ENCODE data around the gene KLHL2. TPM values are rescaled to one million over a fixed set of nuclear protein-coding genes. Genes with fewer than 3 reads are reported as not detected.

The KLHL2 gene
- total and polyA plus RNA-seq, 2 donors (not counting 3 experiments of a cell fraction or from before 2014, with no cell fraction given) = 9.9 to 22.1 TPM

DNA sequence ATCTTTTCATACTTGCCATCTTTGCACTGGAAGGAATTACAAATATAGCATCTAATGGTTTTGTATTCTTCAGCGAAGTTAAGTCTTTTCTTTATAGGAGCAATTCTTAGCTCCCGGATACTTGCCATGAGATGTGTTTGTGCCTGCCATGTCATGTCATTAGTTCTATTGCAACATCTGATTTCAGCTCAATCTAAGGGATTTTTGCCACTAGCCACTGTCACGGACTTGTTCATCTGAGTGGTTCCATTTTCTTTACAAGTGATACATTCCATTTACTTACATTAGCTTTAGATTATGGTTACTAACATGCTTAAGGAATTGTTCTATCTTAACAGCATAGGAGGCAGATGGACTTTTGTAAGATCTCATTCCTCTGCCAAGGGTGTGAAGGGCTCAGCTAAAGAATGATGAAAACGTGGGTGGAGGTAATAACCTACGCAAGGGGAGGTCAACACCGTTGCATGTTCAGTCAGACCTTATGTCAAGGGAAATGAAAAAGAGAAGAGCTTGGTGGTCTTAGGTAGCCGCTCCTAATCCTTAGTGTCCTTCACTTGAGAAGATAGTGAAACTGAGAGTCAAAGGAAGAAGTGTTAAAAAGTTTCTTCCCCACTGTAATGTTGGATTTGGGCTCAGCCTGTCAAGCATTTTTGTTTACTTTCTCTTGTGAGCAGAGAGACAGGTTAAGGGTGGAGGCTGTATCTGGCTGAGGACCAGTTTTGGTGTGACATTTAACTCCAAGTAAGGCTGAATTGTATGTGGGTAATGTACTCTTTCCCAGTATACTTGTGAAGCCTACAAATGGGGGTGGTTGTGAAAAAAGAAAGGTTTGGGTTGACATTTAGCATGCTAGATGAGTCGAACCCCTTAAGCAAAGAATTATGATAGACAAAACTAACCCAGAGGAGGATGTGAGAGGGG lies 3.6 kb upstream of the KLHL2 start:
- H3K79me2 ChIP-seq (ENCODE audit: control insufficient read depth, insufficient read depth, low read length) = peaks cover 8% of the 10 kb centered on the region
- H2AFZ ChIP-seq (ENCODE audit: low read depth, low read length) = no peak overlapping the region
- CTCF ChIA-PET = no interaction called here
- H3K9ac ChIP-seq (replicated peaks; ENCODE audit: extremely low read depth, insufficient read depth, low read length) = no peak overlapping the region
- FAIRE-seq (no peak), DNase-seq (ENCODE audit: low read depth, low spot score) (no peak)
- peaks cover 15% of the 10 kb centered on the region for H3K4me1 ChIP-seq (ENCODE audit: control insufficient read depth, extremely low read depth, insufficient read depth, low read length)
- H3K9me1 ChIP-seq (replicated peaks; ENCODE audit: control insufficient read depth, extremely low read depth, insufficient read depth, low read length) = no peaks in the 10 kb centered on the region
- POLR2A ChIA-PET = no interaction called here
- no peaks in the 10 kb centered on the region for H3K27me3 ChIP-seq (ENCODE audit: control insufficient read depth in 2 of 2, insufficient read depth in 2 of 2, low read length in 2 of 2)
- H3K27ac ChIP-seq (ENCODE audit: insufficient read depth, low read depth, low read length) = no peak overlapping the region
- H3K36me3 ChIP-seq (ENCODE audit: control insufficient read depth in 2 of 2, extremely low read depth in 1 of 2, insufficient read depth in 2 of 2, low read length in 2 of 2) = no peaks in the 10 kb centered on the region
- dilution Hi-C loops (cut with MboI; ENCODE audit: extremely low pct_ligation_motif_present, low sequenced_read_pairs) (no loop called here), intact Hi-C loops (cut with micrococcal nuclease) (no loop called here)
- no peaks in the 10 kb centered on the region for H3K9me3 ChIP-seq (replicated peaks; ENCODE audit: control insufficient read depth, insufficient read depth, low read length)
- no TSS peak for BruUV-seq (replicated peaks)
- no peak overlapping the region for H3K4me2 ChIP-seq (ENCODE audit: insufficient read depth, low read length)
- no peak for TF ChIP-seq FOS (IDR thresholded peaks at IDR 0.05; ENCODE audit: borderline replicate concordance, insufficient read depth, low read length)
- no peak for TF ChIP-seq CTCF (IDR thresholded peaks at IDR 0.05; ENCODE audit: extremely low read depth in 1 of 2, insufficient read depth in 1 of 2, low read depth in 1 of 2, low read length in 2 of 2)
- TF ChIP-seq MYC (IDR thresholded peaks at IDR 0.05; ENCODE audit: low read depth, low read length) = no peak
- no peak overlapping the region for H3K4me3 ChIP-seq (replicated peaks in 1 of 3; ENCODE audit: insufficient read depth in 1 of 3, low read depth in 1 of 3, low read length in 3 of 3)
- H4K20me1 ChIP-seq (replicated peaks; ENCODE audit: control insufficient read depth, extremely low read depth, insufficient read depth, low read length) = no peaks in the 10 kb centered on the region

DNA sequence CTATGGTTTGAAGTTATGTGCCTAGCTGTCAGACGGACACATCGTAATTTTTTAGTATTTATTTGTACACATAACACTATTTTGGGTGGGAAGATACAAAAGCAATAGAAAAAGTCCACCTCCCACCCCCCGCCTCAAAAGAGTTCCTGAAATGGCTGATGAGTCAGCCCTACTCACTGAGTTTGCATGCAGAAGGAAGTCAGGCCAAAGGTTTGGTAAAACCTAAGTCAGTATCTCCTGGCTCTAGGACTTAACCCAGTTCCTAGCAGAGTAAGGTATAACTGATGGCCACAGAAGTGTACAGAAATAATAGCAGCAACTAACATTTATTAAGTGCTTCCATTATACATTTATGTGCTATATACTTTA lies 2.9 kb upstream of the KLHL2 start:
- Histone ChIP-seq H3K36me3 (ENCODE audit: control insufficient read depth in 2 of 2, extremely low read depth in 1 of 2, insufficient read depth in 2 of 2, low read length in 2 of 2) (no peaks in the 10 kb centered on the region), H3K9ac (replicated peaks; ENCODE audit: extremely low read depth, insufficient read depth, low read length) (no peak overlapping the region), H4K20me1 (replicated peaks; ENCODE audit: control insufficient read depth, extremely low read depth, insufficient read depth, low read length) (no peaks in the 10 kb centered on the region), H3K4me3 (replicated peaks in 1 of 3; ENCODE audit: insufficient read depth in 1 of 3, low read depth in 1 of 3, low read length in 3 of 3) (no peak overlapping the region), H3K27me3 (ENCODE audit: control insufficient read depth in 2 of 2, insufficient read depth in 2 of 2, low read length in 2 of 2) (no peaks in the 10 kb centered on the region), H3K79me2 (ENCODE audit: control insufficient read depth, insufficient read depth, low read length) (peaks cover 15% of the 10 kb centered on the region), H3K9me3 (replicated peaks; ENCODE audit: control insufficient read depth, insufficient read depth, low read length) (no peaks in the 10 kb centered on the region), H2AFZ (ENCODE audit: low read depth, low read length) (no peak overlapping the region), H3K27ac (ENCODE audit: insufficient read depth, low read depth, low read length) (no peak overlapping the region), H3K4me1 (ENCODE audit: control insufficient read depth, extremely low read depth, insufficient read depth, low read length) (peaks cover 20% of the 10 kb centered on the region), H3K4me2 (ENCODE audit: insufficient read depth, low read length) (no peak overlapping the region), H3K9me1 (replicated peaks; ENCODE audit: control insufficient read depth, extremely low read depth, insufficient read depth, low read length) (no peaks in the 10 kb centered on the region)
- dilution Hi-C loops (cut with MboI; ENCODE audit: extremely low pct_ligation_motif_present, low sequenced_read_pairs) (no loop called here), intact Hi-C loops (cut with micrococcal nuclease) (no loop called here)
- BruUV-seq (replicated peaks) = no TSS peak
- peak; percentile 44 for FAIRE-seq
- TF ChIP-seq GATA2 (IDR thresholded peaks at IDR 0.05; ENCODE audit: insufficient read depth, insufficient read length, low read depth, low read length) (no peak), FOS (IDR thresholded peaks at IDR 0.05; ENCODE audit: borderline replicate concordance, insufficient read depth, low read length) (peak; percentile 88)
- DNase-seq (ENCODE audit: low read depth, low spot score) = peak; percentile 8
- ChIA-PET POLR2A (no interaction called here), CTCF (no interaction called here)

Measured in endothelial cell of umbilical vein (primary cell).